Stimulated activated CD8-positive, alpha-beta memory T cell treated with anti-CD3 and anti-CD28 coated beads, Interleukin-2, amount 100 ng/mL, for 1 hour (primary cell): Measurements from ENCODE around the gene CBR1.
A peak's percentile ranks its signal among the peaks of the same experiment; 100 is the strongest.
"Not testable (repeated sequence)": the region's sequence is repeated elsewhere in the genome, so short reads cannot be mapped to it uniquely, and the experiment has no call there.

Source experiments
- DNase-seq, 2 donors: peaks; one replicate each; pipeline ENCODE4 v3.0.0-alpha.2; 2020; ENCODE audit warnings: low read depth in 2 of 2

CBR1 gene

GRCh38 chr21:36079671-36080070 is 9.8 kb downstream of the CBR1 start:
- no peak for DNase-seq

DNA sequence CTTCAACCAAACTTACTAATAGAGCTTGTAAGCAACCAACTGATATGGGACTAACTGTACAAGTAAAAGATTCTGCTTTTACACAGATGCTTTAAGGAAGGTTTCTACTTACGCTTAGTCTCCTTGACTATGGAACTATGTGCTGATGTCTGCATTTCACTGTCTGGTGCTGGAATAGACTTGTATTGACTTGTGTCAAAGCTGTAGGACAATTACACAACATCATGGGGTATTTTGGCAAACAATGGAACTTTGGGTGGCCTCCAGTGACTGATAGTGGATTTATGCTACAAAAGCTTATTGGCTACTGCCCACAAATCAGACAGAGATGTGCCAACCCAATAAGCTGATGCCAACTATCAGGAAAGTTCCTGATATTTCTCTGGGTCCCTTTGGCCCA is 10.6 kb downstream of the CBR1 start:
- DNase-seq, result no peak

- no peak for DNase-seq
Observed at GRCh38 chr21:36082237-36082664, 12.4 kb downstream of the CBR1 start.

GRCh38 chr21:36087362-36088138 is 17.7 kb downstream of the CBR1 start:
- no peak for DNase-seq

DNA sequence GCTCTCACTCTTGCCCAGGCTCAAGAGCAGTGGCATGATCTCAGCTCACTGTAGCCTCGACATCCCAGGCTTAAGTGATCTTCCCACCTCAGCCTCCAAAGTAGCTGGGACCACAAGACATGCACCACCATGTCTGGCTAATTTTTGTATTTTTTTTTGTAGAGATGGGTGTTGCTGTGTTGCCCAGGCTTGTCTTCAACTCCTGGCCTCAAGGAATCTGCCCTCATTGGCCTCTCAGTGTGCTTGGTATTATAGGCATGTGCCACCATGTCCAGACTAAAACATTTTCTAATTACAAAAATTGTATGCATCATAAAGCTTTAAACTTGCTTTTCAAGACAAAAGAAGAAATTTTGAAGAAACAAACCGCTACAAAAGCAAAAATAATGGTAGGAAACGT is 20.1 kb downstream of the CBR1 start:
- DNase-seq, result no peak

- DNase-seq, result no peak
Observed at GRCh38 chr21:36092681-36093080, 22.9 kb downstream of the CBR1 start.

DNA sequence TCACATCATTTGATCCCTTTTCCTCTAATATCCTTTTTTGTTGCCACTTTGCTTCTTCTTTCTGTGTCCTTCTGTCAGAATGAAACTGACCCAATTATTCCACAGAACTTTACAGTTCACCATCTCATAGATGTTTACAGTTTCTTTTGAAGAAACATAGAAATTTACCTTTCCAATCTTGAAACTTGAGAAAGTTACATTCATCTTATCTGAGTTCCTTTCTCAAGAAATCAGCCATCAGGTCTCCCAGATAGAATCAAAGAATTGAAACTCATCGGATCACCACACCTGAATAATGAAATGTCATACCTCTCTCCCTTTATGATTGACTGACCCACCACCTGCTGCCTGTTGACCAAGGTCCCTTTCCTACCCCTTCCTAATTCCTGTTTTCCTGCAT is 23.7 kb downstream of the CBR1 start:
- no peak for DNase-seq

- no peak for DNase-seq
Observed at GRCh38 chr21:36096398-36097290, 26.8 kb downstream of the CBR1 start.

- DNase-seq, result no peak
Observed at GRCh38 chr21:36097427-36098181, 27.8 kb downstream of the CBR1 start.

DNA sequence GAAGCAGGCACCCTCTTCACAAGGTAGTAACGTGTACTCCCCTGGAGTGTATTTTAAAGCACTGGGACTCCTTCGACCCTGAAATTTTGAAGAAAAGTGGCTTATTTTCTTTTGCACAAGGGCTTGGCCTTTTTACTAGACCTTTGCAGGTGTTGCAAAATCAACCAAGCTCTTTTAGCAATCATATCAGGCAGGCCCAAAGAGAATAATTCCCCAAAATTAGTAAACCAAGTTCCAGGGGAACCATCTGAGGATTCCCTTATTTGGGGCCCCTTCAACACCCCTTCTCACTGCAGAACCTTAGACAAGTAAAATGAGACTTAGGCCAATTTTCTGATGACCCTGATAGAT is 28.3 kb downstream of the CBR1 start:
- no peak for DNase-seq

GRCh38 chr21:36099000-36099399 is 29.2 kb downstream of the CBR1 start:
- no peak for DNase-seq

DNA sequence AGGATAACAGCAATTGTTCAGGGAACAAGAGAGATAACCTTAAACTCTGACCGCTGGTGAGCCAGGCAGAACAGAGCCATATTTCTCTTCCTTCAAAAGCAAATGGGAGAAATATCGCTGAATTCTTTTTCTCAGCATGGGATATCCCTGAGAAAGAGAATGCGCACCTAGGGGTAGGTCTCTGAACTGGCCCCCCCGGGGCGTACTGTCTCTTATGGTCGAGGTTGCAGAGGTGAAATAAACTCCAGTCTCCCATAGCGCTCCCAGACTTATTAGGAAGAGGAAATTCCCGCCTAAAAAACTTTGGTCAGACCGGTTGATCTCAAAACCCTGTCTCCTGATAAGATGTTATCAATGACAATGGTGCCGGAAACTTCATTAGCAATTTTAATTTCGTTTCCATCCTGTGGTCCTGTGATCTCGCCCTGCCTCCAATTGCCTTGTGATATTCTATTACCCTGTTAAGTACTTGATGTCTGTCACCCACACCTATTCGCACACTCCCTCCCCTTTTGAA is 29.9 kb downstream of the CBR1 start:
- DNase-seq, result not testable (repeated sequence)

GRCh38 chr21:36100971-36101641 is 31.3 kb downstream of the CBR1 start:
- no peak for DNase-seq

DNA sequence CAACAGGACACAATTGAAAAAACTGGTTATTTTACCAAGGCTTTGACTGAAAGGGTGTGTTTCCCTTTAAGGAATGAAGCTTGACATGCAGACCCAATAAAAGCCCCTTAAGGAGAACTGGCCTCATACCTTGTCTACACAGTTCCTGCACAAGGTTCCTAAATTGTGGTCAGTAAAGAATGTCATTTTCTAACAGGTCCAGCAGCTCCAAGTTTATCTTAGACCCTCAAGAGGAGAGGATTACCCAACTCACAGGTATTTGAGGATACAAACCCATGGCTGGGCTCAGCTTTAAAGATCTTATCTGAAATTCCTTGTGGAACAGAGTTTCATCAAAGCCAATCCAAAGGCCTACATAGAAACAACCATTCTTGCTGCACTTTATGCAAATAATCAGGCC is 33.6 kb downstream of the CBR1 start:
- no peak for DNase-seq

DNA sequence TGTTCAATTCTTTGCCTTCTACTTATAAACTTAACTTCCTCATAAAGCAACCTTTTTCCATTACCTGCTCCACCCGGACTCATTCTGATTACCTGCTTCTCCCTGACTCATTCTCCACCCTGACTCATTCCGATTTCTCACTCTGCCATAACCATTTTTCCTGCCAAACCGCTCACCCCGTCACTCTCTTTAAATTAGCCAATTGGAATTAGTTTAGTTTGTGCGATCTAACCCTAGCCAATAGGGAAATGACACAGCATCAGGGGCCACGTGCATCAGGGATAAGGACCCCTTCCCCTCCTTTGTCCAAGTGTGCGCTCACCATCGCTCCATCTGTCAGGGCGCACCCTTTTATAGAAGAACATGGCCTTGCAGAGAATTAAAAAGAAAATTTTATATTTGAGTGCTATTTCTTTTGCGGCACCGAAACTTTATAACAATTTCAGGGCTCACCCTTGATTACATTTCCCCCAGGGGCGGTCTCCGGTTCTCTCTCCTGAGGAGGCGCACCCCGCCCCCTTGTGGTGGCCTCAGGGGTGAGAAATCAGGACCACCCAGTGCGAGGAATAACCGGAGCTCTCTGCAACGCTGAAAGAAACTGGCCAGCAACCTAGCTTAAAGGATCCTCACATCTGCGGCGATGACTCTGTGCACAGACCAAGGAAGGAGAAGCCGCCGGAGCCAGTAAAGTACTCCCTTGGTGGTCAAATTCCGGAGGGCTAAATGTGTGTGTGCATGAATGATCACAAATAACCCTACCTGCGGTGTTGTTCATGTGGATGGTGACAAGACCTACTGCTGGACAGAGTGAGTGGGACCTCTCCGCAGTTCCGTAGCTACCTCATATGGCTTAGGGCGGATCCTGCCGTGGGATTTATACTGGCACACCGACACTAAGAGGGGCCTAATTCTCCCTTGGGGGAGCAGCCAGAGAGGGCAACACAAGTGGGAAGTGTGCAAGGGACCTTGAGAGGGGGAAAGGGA is 34.8 kb downstream of the CBR1 start:
- peak; percentile 7 to 39 for DNase-seq

DNA sequence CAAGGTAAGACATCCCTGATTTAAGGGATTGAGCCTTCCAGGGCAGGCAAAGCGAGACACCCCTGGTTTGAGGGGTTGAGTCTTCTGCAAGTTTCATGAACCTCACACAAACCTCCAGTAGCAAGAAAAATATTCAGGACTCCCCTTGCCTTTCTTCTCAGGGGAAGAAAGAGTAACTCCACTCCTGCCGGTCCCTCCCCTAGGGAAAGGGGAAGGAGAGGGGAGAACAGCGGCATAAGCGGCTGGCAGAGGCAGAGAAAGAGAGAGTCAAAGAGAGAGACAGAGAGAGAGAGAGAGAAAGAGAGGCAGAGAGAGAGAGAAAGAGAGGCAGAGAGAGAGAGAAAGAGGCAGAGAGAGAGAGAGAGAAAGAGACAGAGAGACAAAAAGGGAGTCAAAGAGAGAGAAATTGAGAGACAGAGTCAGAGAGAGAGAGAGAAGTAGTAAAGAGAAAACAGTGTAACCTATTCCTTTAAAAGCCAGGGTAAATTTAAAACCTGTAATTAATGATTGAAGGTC is 35.6 kb downstream of the CBR1 start:
- DNase-seq, result no peak

- DNase-seq, result no peak
Observed at GRCh38 chr21:36109868-36110267, 40.0 kb downstream of the CBR1 start.

GRCh38 chr21:36111238-36111637 is 41.4 kb downstream of the CBR1 start:
- no peak for DNase-seq

GRCh38 chr21:36113647-36114428 is 44.0 kb downstream of the CBR1 start:
- peak in 1 of 2 donors; percentile 26 for DNase-seq
